Measurements from ENCODE around the gene DHRSX. TPM values are rescaled to one million over a fixed set of nuclear protein-coding genes. Genes with fewer than 3 reads are reported as not detected.

Gene DHRSX
- total and polyA plus RNA-seq, 10 of the 15 experiments (the other 5 are each of a cell fraction or from before 2014, with no cell fraction given) = 1.7 to 39.5 (median 16.5) TPM

GRCh38 chrX:2176733-2177132 lies 324.0 kb downstream of the DHRSX start (continued):
- no peak for TF ChIP-seq NFYA (IDR thresholded peaks at IDR 0.05; ENCODE audit: borderline replicate concordance, low read depth, low read length)
- no peak for TF ChIP-seq ESRRA (IDR thresholded peaks at IDR 0.05; ENCODE audit: low read length)

- H3K9me3 ChIP-seq (replicated peaks; ENCODE audit: control insufficient read depth, insufficient read depth, low read length) = no peaks in the 10 kb centered on the region; the same call in 2 of the 3 replicates
- H3K79me2 ChIP-seq (ENCODE audit: control insufficient read depth, insufficient read depth, low read length) = no peaks in the 10 kb centered on the region
- ChIA-PET POLR2A (no interaction called here), CTCF (no interaction called here), RAD21 (ENCODE audit: unreplicated experiment) (no interaction called here), SMC1A (ENCODE audit: uncharacterized antibody, unreplicated experiment) (no interaction called here)
- no peak overlapping the region for H3K4me2 ChIP-seq (ENCODE audit: control insufficient read depth, insufficient read depth)
- no peak overlapping the region for H2AFZ ChIP-seq (ENCODE audit: control insufficient read depth, low read depth, low read length)
- BruUV-seq (replicated peaks) = no TSS peak
- no peaks in the 10 kb centered on the region for H4K20me1 ChIP-seq (ENCODE audit: control insufficient read depth, insufficient read depth)
- DNase-seq (ENCODE audit: low read depth, low spot score) (no peak), ATAC-seq (no peak), FAIRE-seq (no peak)
- intact Hi-C loops (cut with micrococcal nuclease; ENCODE audit: unreplicated experiment) = loop anchor here (5.0 kb wide), 1 partner anchor 151 kb away; no protein-coding TSS in a partner anchor
- H3K4me1 ChIP-seq (ENCODE audit: control insufficient read depth, insufficient read depth, low read length) = peaks cover 23% of the 10 kb centered on the region
- no peaks in the 10 kb centered on the region for H3K27me3 ChIP-seq (replicated peaks in 1 of 2; ENCODE audit: control insufficient read depth in 2 of 2, insufficient read depth in 2 of 2, low read length in 1 of 2)
- H3K27ac ChIP-seq (ENCODE audit: control insufficient read depth, insufficient read depth) = no peak overlapping the region
- no peaks in the 10 kb centered on the region for H3K36me3 ChIP-seq (ENCODE audit: control insufficient read depth in 2 of 2, insufficient read depth in 2 of 2, low read length in 1 of 2)
- H3K4me3 ChIP-seq = no peak overlapping the region
- in situ Hi-C loops (cut with MboI) = no loop called here
- H3K9ac ChIP-seq (ENCODE audit: control insufficient read depth, insufficient read depth, low read length) = no peak overlapping the region
- WGBS (ENCODE audit: insufficient coverage, insufficient replicate concordance, low lambda C conversion rate, missing lambda C conversion rate) = 98% methylated on average over 9 of the region's 9 CpGs
- TF ChIP-seq ZBTB40 (IDR thresholded peaks at IDR 0.05; ENCODE audit: borderline replicate concordance) (no peak), BCL11A (IDR thresholded peaks at IDR 0.05; ENCODE audit: low read depth, low read length) (no peak), SMARCA5 (IDR thresholded peaks at IDR 0.05) (no peak), ELK1 (IDR thresholded peaks at IDR 0.05; ENCODE audit: low read depth, low read length) (no peak), ZNF207 (IDR thresholded peaks at IDR 0.05; ENCODE audit: borderline replicate concordance) (no peak), MXI1 (IDR thresholded peaks at IDR 0.05; ENCODE audit: low read depth, low read length) (no peak), ZNF592 (IDR thresholded peaks at IDR 0.05) (no peak), SMAD1 (IDR thresholded peaks at IDR 0.05; ENCODE audit: low read depth, partially characterized antibody) (no peak), PBX3 (IDR thresholded peaks at IDR 0.05; ENCODE audit: insufficient replicate concordance, low read depth, low read length) (no peak), EGR1 (IDR thresholded peaks at IDR 0.05; ENCODE audit: borderline replicate concordance in 1 of 2, low read depth in 2 of 2, low read length in 2 of 2) (no peak)
Observed at GRCh38 chrX:2176274-2176673, 324.5 kb downstream of the DHRSX start.
